ENCODE measurements around the gene NCAM2. TPM values are rescaled to one million over a fixed set of nuclear protein-coding genes. Genes with fewer than 3 reads are reported as not detected.
A peak's percentile ranks its signal among the peaks of the same experiment; 100 is the strongest.

NCAM2 gene
- total RNA-seq, 2 experiments from 2014 or later: not detected

- Mint-ChIP-seq H3K27ac (no peak overlapping the region), H3K4me1 (ENCODE audit: low read depth) (no peaks in the 10 kb centered on the region), H3K27me3 (ENCODE audit: low read depth) (no peaks in the 10 kb centered on the region), H3K36me3 (ENCODE audit: low read depth) (no peaks in the 10 kb centered on the region), H3K9me3 (no peaks in the 10 kb centered on the region), H3K4me3 (no peak overlapping the region)
- CTCF ChIA-PET: no interaction called here
- no peak for DNase-seq
- intact Hi-C loops (cut with micrococcal nuclease): no loop called here
These were observed 190.4 kb downstream of the NCAM2 start for GRCh38 chr21:21188513-21189195.

DNA sequence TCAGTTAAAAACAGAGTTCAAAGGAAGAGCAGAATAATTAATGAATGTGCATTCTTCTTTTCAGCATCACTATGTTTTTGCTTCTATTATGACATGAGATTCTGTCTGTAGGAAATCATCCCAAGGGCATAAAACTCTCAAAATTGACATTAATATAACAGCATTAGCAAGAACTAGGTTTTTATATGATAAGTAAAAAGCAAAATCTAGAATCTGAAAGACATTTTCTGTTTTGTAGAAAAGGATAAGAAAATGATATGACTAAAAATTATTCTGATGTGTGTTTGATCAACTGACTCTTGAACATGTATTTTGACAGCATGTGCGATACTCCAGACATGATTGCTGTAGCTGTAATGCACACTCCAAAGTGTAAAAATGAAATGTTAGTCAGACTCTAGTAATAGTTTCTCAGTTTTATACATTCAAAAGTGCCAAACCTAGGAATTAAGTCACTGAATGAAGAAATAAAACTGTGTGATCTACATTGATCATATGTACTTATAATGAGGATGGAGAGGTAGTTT lies 197.3 kb downstream of the NCAM2 start:
- H3K27me3 Mint-ChIP-seq (ENCODE audit: low read depth): no peaks in the 10 kb centered on the region
- intact Hi-C loops (cut with micrococcal nuclease): no loop called here
- H3K27ac Mint-ChIP-seq: no peak overlapping the region
- no peaks in the 10 kb centered on the region for H3K4me1 Mint-ChIP-seq (ENCODE audit: low read depth)
- CTCF ChIA-PET: interaction anchor here (0.6 kb wide), 1 partner anchor 563 kb away, joined by 3 read pairs; no protein-coding TSS in a partner anchor
- H3K9me3 Mint-ChIP-seq: no peaks in the 10 kb centered on the region
- no peak overlapping the region for H3K4me3 Mint-ChIP-seq
- H3K36me3 Mint-ChIP-seq (ENCODE audit: low read depth): no peaks in the 10 kb centered on the region
- no peak for DNase-seq

- Mint-ChIP-seq H3K36me3 (ENCODE audit: low read depth) (no peaks in the 10 kb centered on the region), H3K9me3 (no peaks in the 10 kb centered on the region), H3K4me1 (ENCODE audit: low read depth) (no peaks in the 10 kb centered on the region), H3K27ac (no peak overlapping the region), H3K27me3 (ENCODE audit: low read depth) (no peaks in the 10 kb centered on the region), H3K4me3 (no peak overlapping the region)
- intact Hi-C loops (cut with micrococcal nuclease): no loop called here
- CTCF ChIA-PET: no interaction called here
- DNase-seq: no peak
These were observed 197.9 kb downstream of the NCAM2 start for GRCh38 chr21:21196087-21196486.

DNA sequence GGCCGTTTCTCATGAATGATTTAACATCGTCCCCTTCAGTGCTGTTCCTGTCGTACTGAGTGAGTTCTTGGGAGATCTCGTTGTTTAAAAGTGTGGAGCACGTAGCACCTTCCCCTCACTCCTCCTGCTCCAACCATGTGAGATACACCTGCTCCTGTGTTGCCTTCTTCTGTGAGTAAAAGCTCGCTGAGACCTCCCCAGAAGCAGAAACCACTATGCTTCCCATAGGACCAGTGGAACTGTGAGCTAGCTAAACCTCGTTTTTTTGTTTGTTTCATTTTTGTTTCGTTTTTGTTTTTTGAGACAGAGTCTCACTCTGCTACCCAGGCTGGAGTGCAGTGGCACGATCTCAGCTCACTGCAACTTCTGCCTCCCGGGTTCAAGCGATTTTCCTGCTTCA lies 198.6 kb downstream of the NCAM2 start:
- DNase-seq: no peak

DNA sequence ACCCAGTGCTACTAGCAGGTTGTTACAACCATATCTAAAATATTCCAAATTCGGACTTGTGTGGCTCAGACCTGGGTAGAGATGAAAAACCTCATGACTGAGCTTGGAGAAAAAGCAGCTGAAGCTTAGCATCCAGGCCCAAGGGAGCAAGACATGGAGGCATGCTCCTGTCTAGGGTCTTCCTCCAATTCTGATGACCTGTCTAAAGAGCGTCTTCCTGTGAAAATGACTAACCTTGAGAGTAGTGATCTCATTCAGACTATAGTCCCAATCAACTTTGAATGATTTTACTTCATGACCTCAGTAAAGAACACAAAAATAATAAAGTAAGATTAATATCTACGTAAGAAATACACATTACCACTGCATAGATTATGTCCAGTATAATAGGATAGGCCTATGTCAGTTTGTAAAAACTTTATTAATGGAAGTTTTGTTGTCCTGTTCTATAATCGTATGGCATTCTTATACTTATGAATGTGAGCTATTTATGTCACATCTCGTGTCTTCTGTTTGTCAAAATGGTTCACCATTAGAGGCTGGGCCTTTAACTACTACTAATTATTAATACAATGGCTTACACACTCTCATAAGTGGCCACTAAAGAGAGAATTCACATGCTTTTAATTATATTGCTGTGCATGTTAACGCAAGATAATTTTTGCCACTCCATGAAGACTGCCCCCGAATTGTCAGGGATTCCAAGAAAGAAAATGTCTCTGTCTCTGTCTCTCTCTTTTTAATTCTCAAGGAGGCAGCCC lies 201.3 kb downstream of the NCAM2 start:
- intact Hi-C loops (cut with micrococcal nuclease): no loop called here
- H3K4me3 Mint-ChIP-seq: no peak overlapping the region
- CTCF ChIA-PET: no interaction called here

More for the DNA sequence above, 198.6 kb downstream of the NCAM2 start:
- Mint-ChIP-seq H3K9me3 (no peaks in the 10 kb centered on the region), H3K4me1 (ENCODE audit: low read depth) (no peaks in the 10 kb centered on the region), H3K27me3 (ENCODE audit: low read depth) (no peaks in the 10 kb centered on the region), H3K27ac (no peak overlapping the region), H3K4me3 (no peak overlapping the region), H3K36me3 (ENCODE audit: low read depth) (no peaks in the 10 kb centered on the region)
- CTCF ChIA-PET: no interaction called here
- intact Hi-C loops (cut with micrococcal nuclease): no loop called here

DNA sequence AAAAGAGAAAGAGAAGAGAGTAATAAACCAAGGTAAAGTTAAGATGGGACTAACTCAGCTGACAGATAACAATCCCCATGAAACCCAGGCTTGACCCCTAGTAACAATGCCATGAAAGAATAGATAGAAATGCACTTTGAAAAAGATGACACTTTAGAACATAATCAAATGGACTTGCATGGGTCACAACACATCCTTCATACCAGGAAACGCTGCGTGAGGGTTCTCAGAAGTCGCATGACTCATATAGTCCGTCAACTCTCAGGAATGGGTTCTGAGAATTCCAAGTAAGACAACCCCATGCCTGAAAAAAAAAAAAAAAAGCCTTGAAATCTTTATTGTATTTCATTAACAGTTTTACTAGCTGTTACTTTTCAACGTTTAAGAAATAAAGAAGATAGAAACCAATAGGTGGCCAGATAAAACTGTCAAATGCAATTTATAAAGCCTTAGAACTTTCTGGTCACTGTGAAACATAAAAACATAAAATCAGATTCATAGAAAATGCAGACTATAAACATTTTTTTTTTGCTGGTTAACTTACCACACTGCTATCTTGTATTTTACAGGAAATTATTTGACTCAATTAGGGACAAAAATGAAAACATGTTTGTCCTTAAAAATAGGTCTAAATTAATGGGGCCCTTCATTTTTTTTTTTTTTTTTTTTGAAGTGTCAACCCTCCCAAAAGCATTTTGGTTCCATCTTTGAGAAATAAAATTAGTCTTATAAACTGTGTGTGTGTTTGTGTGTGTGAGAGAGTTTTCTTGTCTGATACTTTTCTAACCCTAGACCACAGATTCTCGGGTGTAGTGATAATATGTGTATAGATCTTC lies 202.1 kb downstream of the NCAM2 start:
- Mint-ChIP-seq H3K27ac (no peak overlapping the region), H3K4me3 (no peak overlapping the region), H3K36me3 (ENCODE audit: low read depth) (no peaks in the 10 kb centered on the region), H3K4me1 (ENCODE audit: low read depth) (no peaks in the 10 kb centered on the region), H3K9me3 (no peaks in the 10 kb centered on the region), H3K27me3 (ENCODE audit: low read depth) (no peaks in the 10 kb centered on the region)
- intact Hi-C loops (cut with micrococcal nuclease): no loop called here
- CTCF ChIA-PET: no interaction called here
- DNase-seq: peak; percentile 5

More for the DNA sequence above, 201.3 kb downstream of the NCAM2 start:
- H3K9me3 Mint-ChIP-seq: no peaks in the 10 kb centered on the region
- no peak overlapping the region for H3K27ac Mint-ChIP-seq
- no peak for DNase-seq
- H3K36me3 Mint-ChIP-seq (ENCODE audit: low read depth): no peaks in the 10 kb centered on the region
- H3K4me1 Mint-ChIP-seq (ENCODE audit: low read depth): no peaks in the 10 kb centered on the region
- no peaks in the 10 kb centered on the region for H3K27me3 Mint-ChIP-seq (ENCODE audit: low read depth)

DNA sequence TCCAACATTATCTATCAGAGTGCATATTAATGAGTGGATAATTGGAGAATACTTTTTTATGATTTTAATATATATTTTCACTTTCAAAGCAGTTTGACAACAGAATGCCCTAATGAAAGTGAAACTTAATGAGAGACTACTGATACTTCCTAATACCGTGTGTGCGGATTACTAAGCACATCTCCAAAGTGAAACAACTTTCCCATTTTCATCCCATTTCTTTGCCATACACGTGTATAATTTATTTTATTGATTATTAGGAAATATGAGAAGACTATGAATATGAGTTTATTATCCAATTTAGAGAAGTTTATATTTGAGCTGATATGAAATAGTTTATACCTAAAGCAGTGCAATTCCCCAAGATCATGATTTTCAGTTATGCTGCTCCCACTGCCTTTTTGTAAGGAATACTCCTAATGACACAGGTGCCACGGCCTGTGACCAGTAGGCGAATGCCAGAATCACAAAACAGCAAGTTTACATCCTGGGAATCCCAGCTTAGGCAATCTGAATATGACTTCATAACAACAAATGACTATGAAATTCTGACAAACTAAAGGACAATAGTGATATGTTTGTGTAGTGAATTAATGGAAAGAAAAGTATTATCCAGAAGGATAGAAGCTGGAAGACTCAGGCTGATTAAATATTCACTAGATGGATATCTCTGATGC lies 202.9 kb downstream of the NCAM2 start:
- Mint-ChIP-seq H3K9me3 (no peaks in the 10 kb centered on the region), H3K4me3 (no peak overlapping the region), H3K27me3 (ENCODE audit: low read depth) (no peaks in the 10 kb centered on the region), H3K4me1 (ENCODE audit: low read depth) (no peaks in the 10 kb centered on the region), H3K27ac (no peak overlapping the region), H3K36me3 (ENCODE audit: low read depth) (no peaks in the 10 kb centered on the region)
- no peak for DNase-seq
- CTCF ChIA-PET: no interaction called here
- intact Hi-C loops (cut with micrococcal nuclease): no loop called here

- H3K4me3 Mint-ChIP-seq: no peak overlapping the region
- no peak for DNase-seq
- intact Hi-C loops (cut with micrococcal nuclease): no loop called here
- CTCF ChIA-PET: no interaction called here
- no peaks in the 10 kb centered on the region for H3K4me1 Mint-ChIP-seq (ENCODE audit: low read depth)
- no peaks in the 10 kb centered on the region for H3K27me3 Mint-ChIP-seq (ENCODE audit: low read depth)
- no peak overlapping the region for H3K27ac Mint-ChIP-seq
- no peaks in the 10 kb centered on the region for H3K9me3 Mint-ChIP-seq
- H3K36me3 Mint-ChIP-seq (ENCODE audit: low read depth): no peaks in the 10 kb centered on the region
These were observed 205.7 kb downstream of the NCAM2 start for GRCh38 chr21:21203822-21204339.

DNA sequence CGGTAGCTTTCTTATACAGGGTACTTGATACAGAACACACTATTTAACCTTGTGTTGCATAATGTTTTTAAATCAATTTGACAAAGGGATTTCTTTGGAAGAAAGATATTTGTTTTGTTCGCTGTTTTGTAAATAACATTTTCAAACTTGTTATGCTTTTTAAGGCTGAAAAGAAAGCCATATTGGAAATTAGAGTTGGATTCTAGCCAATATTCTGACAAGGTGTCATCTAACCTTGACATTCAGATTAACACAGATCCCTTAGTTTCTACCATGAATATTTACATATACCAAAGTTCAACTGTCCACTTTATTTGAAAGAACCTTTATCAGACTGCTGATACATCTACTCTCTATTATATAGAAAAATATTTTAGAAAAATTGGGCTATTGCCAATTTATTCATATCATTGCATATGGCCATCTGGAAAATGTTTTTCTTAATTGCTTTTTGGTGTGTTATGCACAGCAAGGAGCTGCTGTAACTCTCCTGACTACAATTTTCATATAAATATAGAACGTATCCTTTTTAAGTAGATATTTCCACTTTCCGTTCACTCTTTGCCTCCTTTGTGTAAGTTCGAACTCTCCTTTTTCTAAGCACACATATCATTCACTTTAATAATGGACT lies 206.3 kb downstream of the NCAM2 start:
- no peak for DNase-seq
- Mint-ChIP-seq H3K4me1 (ENCODE audit: low read depth) (no peaks in the 10 kb centered on the region), H3K27ac (no peak overlapping the region), H3K9me3 (no peaks in the 10 kb centered on the region), H3K4me3 (no peak overlapping the region), H3K27me3 (ENCODE audit: low read depth) (no peaks in the 10 kb centered on the region), H3K36me3 (ENCODE audit: low read depth) (no peaks in the 10 kb centered on the region)
- intact Hi-C loops (cut with micrococcal nuclease): no loop called here
- CTCF ChIA-PET: no interaction called here

DNA sequence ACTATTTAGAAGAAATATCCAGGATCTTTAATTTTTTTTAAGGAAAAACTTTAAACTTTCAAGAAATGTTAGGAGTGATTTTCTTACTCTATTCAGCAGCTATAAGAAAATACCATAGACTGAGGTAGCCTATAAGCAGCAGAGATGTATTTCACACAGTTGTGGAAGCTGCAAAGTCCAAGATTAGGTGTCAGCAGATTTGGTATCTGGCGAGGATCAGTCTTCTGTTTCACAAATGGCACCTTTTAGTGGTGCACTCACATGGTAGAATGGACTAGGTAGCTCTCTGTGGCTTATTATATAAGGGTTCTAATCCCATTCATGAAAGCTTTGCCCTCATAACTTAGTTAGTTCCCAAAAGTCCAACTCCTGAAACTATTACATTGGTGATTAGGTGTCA lies 207.4 kb downstream of the NCAM2 start:
- DNase-seq: no peak
- H3K36me3 Mint-ChIP-seq (ENCODE audit: low read depth): no peaks in the 10 kb centered on the region
- H3K4me1 Mint-ChIP-seq (ENCODE audit: low read depth): no peaks in the 10 kb centered on the region
- CTCF ChIA-PET: no interaction called here
- intact Hi-C loops (cut with micrococcal nuclease): no loop called here
- no peak overlapping the region for H3K4me3 Mint-ChIP-seq
- no peaks in the 10 kb centered on the region for H3K9me3 Mint-ChIP-seq
- no peak overlapping the region for H3K27ac Mint-ChIP-seq
- H3K27me3 Mint-ChIP-seq (ENCODE audit: low read depth): no peaks in the 10 kb centered on the region

- no peaks in the 10 kb centered on the region for H3K27me3 Mint-ChIP-seq (ENCODE audit: low read depth)
- no peaks in the 10 kb centered on the region for H3K4me1 Mint-ChIP-seq (ENCODE audit: low read depth)
- intact Hi-C loops (cut with micrococcal nuclease): no loop called here
- no peak overlapping the region for H3K4me3 Mint-ChIP-seq
- DNase-seq: no peak
- no peak overlapping the region for H3K27ac Mint-ChIP-seq
- H3K9me3 Mint-ChIP-seq: no peaks in the 10 kb centered on the region
- CTCF ChIA-PET: no interaction called here
- no peaks in the 10 kb centered on the region for H3K36me3 Mint-ChIP-seq (ENCODE audit: low read depth)
These were observed 212.3 kb downstream of the NCAM2 start for GRCh38 chr21:21210552-21210951.
